ENCODE results near the gene CDC20B.

Gene CDC20B

DNA sequence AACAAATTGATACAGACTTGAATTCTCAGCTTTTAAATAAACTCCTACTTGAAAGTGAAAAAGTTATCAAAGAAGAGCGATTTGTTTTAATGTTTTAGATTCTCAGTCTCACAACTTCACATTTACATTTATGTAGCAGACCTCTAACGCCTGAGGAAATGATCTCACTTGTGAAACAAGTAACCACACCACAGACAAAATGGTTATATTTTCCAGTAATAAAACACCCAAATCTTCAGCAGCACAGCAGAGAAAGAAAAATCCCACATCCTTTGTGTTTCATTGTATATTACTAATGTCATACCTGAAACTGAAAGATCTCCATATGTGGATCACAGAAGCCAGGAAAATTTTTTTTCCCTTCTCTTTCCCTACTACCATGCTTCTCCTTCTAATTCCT, 100.3 kb downstream of the CDC20B start:
- no peaks in the 10 kb centered on the region for H3K9me3 ChIP-seq (ENCODE audit: insufficient read depth, low read length)
- H3K9ac ChIP-seq (ENCODE audit: insufficient read length, low read depth): no peak overlapping the region
- TF ChIP-seq SUZ12 (IDR thresholded peaks at IDR 0.05; ENCODE audit: extremely low read depth, insufficient read depth, insufficient read length) (no peak), YY1 (IDR thresholded peaks at IDR 0.05; ENCODE audit: insufficient read depth, insufficient read length) (no peak), ZNF274 (IDR thresholded peaks at IDR 0.05; ENCODE audit: low read depth, low read length) (no peak)
- no peaks in the 10 kb centered on the region for H3K4me1 ChIP-seq (ENCODE audit: insufficient read depth, insufficient read length)
- no peak overlapping the region for H3K4me3 ChIP-seq (ENCODE audit: insufficient read length, low read depth)
- no peaks in the 10 kb centered on the region for H3K27me3 ChIP-seq (ENCODE audit: insufficient read depth, insufficient read length)
- no peak for DNase-seq (ENCODE audit: low read depth, low spot score)
- no peaks in the 10 kb centered on the region for H3K36me3 ChIP-seq (ENCODE audit: insufficient read depth, insufficient read length, low read length)

DNA sequence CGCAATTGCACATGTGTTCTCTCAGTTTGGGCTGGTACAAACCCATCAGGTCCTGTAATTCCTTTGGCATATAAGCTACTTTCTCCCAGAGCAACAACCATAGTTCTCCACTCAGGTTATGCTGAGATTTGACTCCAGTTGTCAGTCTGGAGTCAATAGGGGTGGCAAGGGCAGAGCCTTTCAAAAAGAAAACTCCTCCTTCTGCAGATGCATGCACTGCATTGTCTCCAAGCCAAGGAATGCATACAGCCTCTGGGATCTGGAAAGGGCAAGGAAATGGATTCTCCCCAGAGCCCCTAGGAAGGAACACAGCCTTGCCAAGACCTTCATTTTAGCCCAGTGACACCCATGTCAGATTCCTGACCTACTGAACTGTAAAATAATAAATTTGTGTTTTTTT, 101.6 kb downstream of the CDC20B start:
- TF ChIP-seq YY1 (IDR thresholded peaks at IDR 0.05; ENCODE audit: insufficient read depth, insufficient read length): no peak
- no peak for TF ChIP-seq SUZ12 (IDR thresholded peaks at IDR 0.05; ENCODE audit: extremely low read depth, insufficient read depth, insufficient read length)
- no peak for TF ChIP-seq ZNF274 (IDR thresholded peaks at IDR 0.05; ENCODE audit: low read depth, low read length)
- DNase-seq (ENCODE audit: low read depth, low spot score): peak; percentile 8
- no peaks in the 10 kb centered on the region for H3K4me1 ChIP-seq (ENCODE audit: insufficient read depth, insufficient read length)

DNA sequence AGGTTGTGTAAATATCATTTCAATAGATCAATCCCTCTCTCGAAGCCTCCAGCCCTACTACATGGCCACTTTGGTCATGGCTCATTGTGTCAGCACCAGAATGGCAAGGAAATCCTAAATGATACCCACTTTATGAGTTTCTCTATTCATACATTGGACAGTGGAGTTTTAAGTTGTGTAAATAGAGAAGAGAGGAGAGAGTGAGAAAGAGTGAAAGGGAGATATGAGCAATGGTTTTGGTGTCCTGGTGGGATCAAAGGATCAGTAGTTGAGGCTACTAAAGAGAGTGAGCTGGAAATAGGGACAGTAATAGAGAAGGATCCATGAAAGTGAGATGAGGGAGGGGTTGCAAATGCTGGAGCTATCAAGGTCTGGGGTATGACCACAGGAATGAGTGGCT, 102.0 kb downstream of the CDC20B start:
- H3K4me3 ChIP-seq (ENCODE audit: insufficient read length, low read depth): no peak overlapping the region

More for the DNA sequence above, 101.6 kb downstream of the CDC20B start:
- no peaks in the 10 kb centered on the region for H3K36me3 ChIP-seq (ENCODE audit: insufficient read depth, insufficient read length, low read length)
- no peak overlapping the region for H3K4me3 ChIP-seq (ENCODE audit: insufficient read length, low read depth)
- no peaks in the 10 kb centered on the region for H3K27me3 ChIP-seq (ENCODE audit: insufficient read depth, insufficient read length)
- H3K9me3 ChIP-seq (ENCODE audit: insufficient read depth, low read length): no peaks in the 10 kb centered on the region
- H3K9ac ChIP-seq (ENCODE audit: insufficient read length, low read depth): no peak overlapping the region

DNA sequence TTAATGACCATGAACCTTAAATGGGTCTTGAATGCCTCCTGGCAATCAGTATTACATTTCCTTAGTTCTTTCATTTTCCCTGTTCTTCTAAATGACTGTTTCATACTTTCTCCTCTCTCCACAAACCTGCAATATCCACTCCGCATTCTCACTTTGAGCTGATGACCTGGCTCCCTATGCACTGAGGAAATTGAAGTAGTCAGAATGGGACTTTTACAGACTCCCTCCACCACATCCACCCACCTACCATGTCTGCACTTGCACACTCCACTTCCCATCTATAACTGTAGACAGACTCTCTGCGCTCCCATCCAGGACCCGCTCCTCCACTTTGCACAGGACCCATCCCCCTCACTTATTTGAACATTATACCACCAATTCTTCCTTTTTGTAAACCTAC, 106.7 kb downstream of the CDC20B start:
- Histone ChIP-seq H3K4me3 (ENCODE audit: insufficient read length, low read depth) (no peak overlapping the region), H3K4me1 (ENCODE audit: insufficient read depth, insufficient read length) (no peaks in the 10 kb centered on the region), H3K27me3 (ENCODE audit: insufficient read depth, insufficient read length) (no peaks in the 10 kb centered on the region), H3K9ac (ENCODE audit: insufficient read length, low read depth) (no peak overlapping the region), H3K36me3 (ENCODE audit: insufficient read depth, insufficient read length, low read length) (no peaks in the 10 kb centered on the region), H3K9me3 (ENCODE audit: insufficient read depth, low read length) (no peaks in the 10 kb centered on the region)
- DNase-seq (ENCODE audit: low read depth, low spot score): no peak
- TF ChIP-seq ZNF274 (IDR thresholded peaks at IDR 0.05; ENCODE audit: low read depth, low read length): no peak
- no peak for TF ChIP-seq SUZ12 (IDR thresholded peaks at IDR 0.05; ENCODE audit: extremely low read depth, insufficient read depth, insufficient read length)
- no peak for TF ChIP-seq YY1 (IDR thresholded peaks at IDR 0.05; ENCODE audit: insufficient read depth, insufficient read length)

More for the DNA sequence above, 102.0 kb downstream of the CDC20B start:
- H3K9ac ChIP-seq (ENCODE audit: insufficient read length, low read depth): no peak overlapping the region
- H3K27me3 ChIP-seq (ENCODE audit: insufficient read depth, insufficient read length): no peaks in the 10 kb centered on the region
- H3K9me3 ChIP-seq (ENCODE audit: insufficient read depth, low read length): no peaks in the 10 kb centered on the region
- no peak for TF ChIP-seq ZNF274 (IDR thresholded peaks at IDR 0.05; ENCODE audit: low read depth, low read length)
- TF ChIP-seq SUZ12 (IDR thresholded peaks at IDR 0.05; ENCODE audit: extremely low read depth, insufficient read depth, insufficient read length): no peak
- TF ChIP-seq YY1 (IDR thresholded peaks at IDR 0.05; ENCODE audit: insufficient read depth, insufficient read length): no peak
- no peak for DNase-seq (ENCODE audit: low read depth, low spot score)
- no peaks in the 10 kb centered on the region for H3K4me1 ChIP-seq (ENCODE audit: insufficient read depth, insufficient read length)
- H3K36me3 ChIP-seq (ENCODE audit: insufficient read depth, insufficient read length, low read length): no peaks in the 10 kb centered on the region

DNA sequence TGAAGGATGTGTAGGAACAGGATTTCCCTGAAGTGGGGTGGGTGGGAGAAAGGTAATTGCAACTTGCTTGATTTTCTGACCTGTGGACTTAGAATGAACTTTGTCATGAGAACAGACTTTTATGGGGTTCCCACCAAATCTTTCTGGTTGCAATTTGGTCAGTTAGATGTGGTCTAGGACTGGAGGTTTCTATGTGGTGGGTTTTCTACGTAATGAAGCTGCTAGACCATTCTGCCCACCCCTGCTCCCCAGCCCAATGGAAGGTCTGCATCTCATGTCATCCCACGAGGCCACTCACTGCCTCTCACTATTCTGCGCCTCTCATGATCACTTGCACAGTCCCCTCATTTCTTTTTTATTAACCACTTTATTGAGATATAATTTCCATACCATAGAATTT, 108.5 kb downstream of the CDC20B start:
- no peak for DNase-seq (ENCODE audit: low read depth, low spot score)
- H3K36me3 ChIP-seq (ENCODE audit: insufficient read depth, insufficient read length, low read length): no peaks in the 10 kb centered on the region
- no peak for TF ChIP-seq SUZ12 (IDR thresholded peaks at IDR 0.05; ENCODE audit: extremely low read depth, insufficient read depth, insufficient read length)
- TF ChIP-seq ZNF274 (IDR thresholded peaks at IDR 0.05; ENCODE audit: low read depth, low read length): no peak
- no peak for TF ChIP-seq YY1 (IDR thresholded peaks at IDR 0.05; ENCODE audit: insufficient read depth, insufficient read length)
- no peak overlapping the region for H3K4me3 ChIP-seq (ENCODE audit: insufficient read length, low read depth)
- no peaks in the 10 kb centered on the region for H3K4me1 ChIP-seq (ENCODE audit: insufficient read depth, insufficient read length)
- no peaks in the 10 kb centered on the region for H3K9me3 ChIP-seq (ENCODE audit: insufficient read depth, low read length)
- no peaks in the 10 kb centered on the region for H3K27me3 ChIP-seq (ENCODE audit: insufficient read depth, insufficient read length)
- no peak overlapping the region for H3K9ac ChIP-seq (ENCODE audit: insufficient read length, low read depth)

DNA sequence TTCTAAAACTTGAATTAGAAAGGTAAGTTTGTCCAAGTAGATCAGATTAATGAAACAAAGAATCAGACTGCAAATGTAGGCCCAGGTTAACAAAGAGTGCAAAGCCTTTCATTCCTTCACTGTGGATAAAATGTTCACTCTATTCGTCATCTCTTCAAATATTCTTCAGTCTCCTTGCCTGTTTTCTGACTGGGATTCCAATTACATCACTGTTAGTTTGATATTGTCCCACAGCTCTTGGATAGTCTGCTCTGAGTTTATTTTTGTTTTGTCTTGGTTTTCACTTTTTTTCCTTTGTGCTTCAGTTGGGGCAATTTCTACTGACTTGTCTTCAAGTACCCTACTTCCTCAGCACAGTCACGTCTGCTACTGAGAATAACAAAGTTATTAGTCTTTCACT, 109.1 kb downstream of the CDC20B start:
- H3K4me3 ChIP-seq (ENCODE audit: insufficient read length, low read depth): no peak overlapping the region
- no peak for TF ChIP-seq ZNF274 (IDR thresholded peaks at IDR 0.05; ENCODE audit: low read depth, low read length)
- no peak for TF ChIP-seq YY1 (IDR thresholded peaks at IDR 0.05; ENCODE audit: insufficient read depth, insufficient read length)
- TF ChIP-seq SUZ12 (IDR thresholded peaks at IDR 0.05; ENCODE audit: extremely low read depth, insufficient read depth, insufficient read length): no peak
- no peaks in the 10 kb centered on the region for H3K36me3 ChIP-seq (ENCODE audit: insufficient read depth, insufficient read length, low read length)
- no peaks in the 10 kb centered on the region for H3K27me3 ChIP-seq (ENCODE audit: insufficient read depth, insufficient read length)
- no peak overlapping the region for H3K9ac ChIP-seq (ENCODE audit: insufficient read length, low read depth)
- no peaks in the 10 kb centered on the region for H3K9me3 ChIP-seq (ENCODE audit: insufficient read depth, low read length)
- DNase-seq (ENCODE audit: low read depth, low spot score): no peak
- H3K4me1 ChIP-seq (ENCODE audit: insufficient read depth, insufficient read length): no peaks in the 10 kb centered on the region

DNA sequence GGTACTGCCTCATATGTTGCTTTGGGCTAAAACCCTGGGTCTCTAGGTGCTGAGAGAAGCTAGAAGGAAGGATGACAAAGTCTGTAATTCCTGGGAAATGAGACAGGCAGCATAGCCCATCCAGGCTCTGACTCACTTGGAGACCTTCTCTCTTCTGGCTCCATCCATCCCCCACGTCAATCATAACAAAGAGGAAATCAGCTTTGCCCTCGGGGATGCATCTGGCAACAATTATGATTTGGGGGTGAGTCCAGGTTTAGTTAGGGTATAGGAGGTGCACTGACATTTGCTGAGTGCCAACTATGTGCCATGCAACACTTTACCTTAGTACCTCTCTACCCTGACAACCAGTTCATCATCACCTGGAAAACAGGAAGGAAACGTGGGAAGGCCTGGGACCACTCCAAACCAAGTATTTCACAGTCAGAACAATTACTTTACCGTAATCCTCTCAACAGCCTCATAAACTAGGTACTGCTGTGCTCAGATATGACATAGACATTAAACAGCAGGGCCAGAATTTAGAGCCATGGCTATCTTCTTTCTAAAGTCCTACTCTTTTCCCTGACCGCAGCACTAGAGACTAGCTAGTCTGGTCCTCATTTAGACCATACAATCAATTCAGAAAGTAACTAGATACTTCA, 109.6 kb downstream of the CDC20B start:
- Histone ChIP-seq H3K36me3 (ENCODE audit: insufficient read depth, insufficient read length, low read length) (no peaks in the 10 kb centered on the region), H3K9ac (ENCODE audit: insufficient read length, low read depth) (no peak overlapping the region), H3K9me3 (ENCODE audit: insufficient read depth, low read length) (no peaks in the 10 kb centered on the region), H3K4me1 (ENCODE audit: insufficient read depth, insufficient read length) (no peaks in the 10 kb centered on the region), H3K4me3 (ENCODE audit: insufficient read length, low read depth) (no peak overlapping the region), H3K27me3 (ENCODE audit: insufficient read depth, insufficient read length) (no peaks in the 10 kb centered on the region)
- DNase-seq (ENCODE audit: low read depth, low spot score): no peak
- TF ChIP-seq YY1 (IDR thresholded peaks at IDR 0.05; ENCODE audit: insufficient read depth, insufficient read length) (no peak), ZNF274 (IDR thresholded peaks at IDR 0.05; ENCODE audit: low read depth, low read length) (no peak), SUZ12 (IDR thresholded peaks at IDR 0.05; ENCODE audit: extremely low read depth, insufficient read depth, insufficient read length) (no peak)
